Fibroblast of mammary gland (primary cell): Measurements from ENCODE around the gene FAM209A.

ENCODE experiments used
- DNase-seq: peaks from one replicate; pipeline ENCODE4 v3.0.0-alpha.2; 2010; ENCODE audit warnings: low read depth
- H3K4me3 ChIP-seq: 2 replicates; pipeline ENCODE4 v1.5.1; 2011; ENCODE audit warnings: low read depth, mild to moderate bottlenecking, low read length, moderate library complexity; ENCODE audit not compliant: control insufficient read depth
- CTCF ChIP-seq: conservative IDR thresholded peaks from 2 replicates; pipeline ENCODE4 v1.5.1; 2011; ENCODE audit warnings: low read depth, low read length, inconsistent platforms; ENCODE audit not compliant: control insufficient read depth, insufficient read depth

FAM209A gene

GRCh38 chr20:56506103-56506502, 18.4 kb upstream of the FAM209A start:
- DNase-seq, result no peak
- no peak for TF ChIP-seq CTCF
- H3K4me3 ChIP-seq, result no peak overlapping the region

GRCh38 chr20:56511926-56512325, 12.6 kb upstream of the FAM209A start:
- no peak for DNase-seq
- no peak for TF ChIP-seq CTCF
- no peak overlapping the region for H3K4me3 ChIP-seq

GRCh38 chr20:56513161-56514150, 11.1 kb upstream of the FAM209A start:
- no peak for DNase-seq
- no peak for TF ChIP-seq CTCF
- H3K4me3 ChIP-seq, result no peak overlapping the region

GRCh38 chr20:56516631-56517030, 7.9 kb upstream of the FAM209A start:
- TF ChIP-seq CTCF, result no peak
- no peak overlapping the region for H3K4me3 ChIP-seq
- no peak for DNase-seq

- no peak for DNase-seq
- no peak for TF ChIP-seq CTCF
- no peak overlapping the region for H3K4me3 ChIP-seq
Measured at GRCh38 chr20:56517211-56517610, 7.3 kb upstream of the FAM209A start.

- DNase-seq, result no peak
- no peak overlapping the region for H3K4me3 ChIP-seq
- no peak for TF ChIP-seq CTCF
Measured at GRCh38 chr20:56517641-56518040, 6.9 kb upstream of the FAM209A start.

GRCh38 chr20:56518126-56518525, 6.4 kb upstream of the FAM209A start:
- no peak for DNase-seq
- H3K4me3 ChIP-seq, result no peak overlapping the region
- no peak for TF ChIP-seq CTCF
